ENCODE results near the gene SLC38A10.

The SLC38A10 gene

GRCh38 chr17:81282141-81282540, 13.0 kb downstream of the SLC38A10 start:
- no peaks in the 10 kb centered on the region for H3K9me3 ChIP-seq (ENCODE audit: control insufficient read depth, insufficient read depth, low read depth, low read length)
- H3K27ac ChIP-seq (ENCODE audit: low read depth, low read length): no peak overlapping the region
- H3K27me3 ChIP-seq (ENCODE audit: control insufficient read depth, insufficient read depth, low read length): no peaks in the 10 kb centered on the region
- H3K4me1 ChIP-seq (ENCODE audit: control insufficient read depth, insufficient read depth, low read length): peaks cover 7% of the 10 kb centered on the region; the same call in 1 of the 2 replicates
- no peak overlapping the region for H3K4me3 ChIP-seq (ENCODE audit: low read depth, low read length)
- no peak overlapping the region for H3K9ac ChIP-seq (ENCODE audit: low read length)
- H3K36me3 ChIP-seq (ENCODE audit: control insufficient read depth, insufficient read depth, low read length): peaks cover 32% of the 10 kb centered on the region

GRCh38 chr17:81280571-81280970, 14.5 kb downstream of the SLC38A10 start:
- Histone ChIP-seq H3K27me3 (ENCODE audit: control insufficient read depth, insufficient read depth, low read length) (no peaks in the 10 kb centered on the region), H3K4me1 (ENCODE audit: control insufficient read depth, insufficient read depth, low read length) (peaks cover 4% of the 10 kb centered on the region; the same call in 1 of the 2 replicates), H3K9ac (ENCODE audit: low read length) (no peak overlapping the region), H3K4me3 (ENCODE audit: low read depth, low read length) (no peak overlapping the region), H3K9me3 (ENCODE audit: control insufficient read depth, insufficient read depth, low read depth, low read length) (no peaks in the 10 kb centered on the region), H3K27ac (ENCODE audit: low read depth, low read length) (no peak overlapping the region), H3K36me3 (ENCODE audit: control insufficient read depth, insufficient read depth, low read length) (peaks cover 46% of the 10 kb centered on the region)

- Histone ChIP-seq H3K9me3 (ENCODE audit: control insufficient read depth, insufficient read depth, low read depth, low read length) (no peaks in the 10 kb centered on the region), H3K27ac (ENCODE audit: low read depth, low read length) (no peak overlapping the region), H3K36me3 (ENCODE audit: control insufficient read depth, insufficient read depth, low read length) (peaks cover 53% of the 10 kb centered on the region), H3K27me3 (ENCODE audit: control insufficient read depth, insufficient read depth, low read length) (no peaks in the 10 kb centered on the region), H3K9ac (ENCODE audit: low read length) (no peak overlapping the region), H3K4me3 (ENCODE audit: low read depth, low read length) (no peak overlapping the region), H3K4me1 (ENCODE audit: control insufficient read depth, insufficient read depth, low read length) (no peaks in the 10 kb centered on the region)
These were observed 15.5 kb downstream of the SLC38A10 start for GRCh38 chr17:81279278-81280275.

GRCh38 chr17:81278831-81279230, 16.3 kb downstream of the SLC38A10 start:
- Histone ChIP-seq H3K9me3 (ENCODE audit: control insufficient read depth, insufficient read depth, low read depth, low read length) (no peaks in the 10 kb centered on the region), H3K4me1 (ENCODE audit: control insufficient read depth, insufficient read depth, low read length) (no peaks in the 10 kb centered on the region), H3K9ac (ENCODE audit: low read length) (no peak overlapping the region), H3K4me3 (ENCODE audit: low read depth, low read length) (no peak overlapping the region), H3K27ac (ENCODE audit: low read depth, low read length) (no peak overlapping the region), H3K36me3 (ENCODE audit: control insufficient read depth, insufficient read depth, low read length) (peaks cover 59% of the 10 kb centered on the region), H3K27me3 (ENCODE audit: control insufficient read depth, insufficient read depth, low read length) (no peaks in the 10 kb centered on the region)

GRCh38 chr17:81277946-81278693, 17.0 kb downstream of the SLC38A10 start:
- no peak overlapping the region for H3K9ac ChIP-seq (ENCODE audit: low read length)
- H3K27ac ChIP-seq (ENCODE audit: low read depth, low read length): no peak overlapping the region
- H3K9me3 ChIP-seq (ENCODE audit: control insufficient read depth, insufficient read depth, low read depth, low read length): no peaks in the 10 kb centered on the region
- H3K27me3 ChIP-seq (ENCODE audit: control insufficient read depth, insufficient read depth, low read length): no peaks in the 10 kb centered on the region
- H3K36me3 ChIP-seq (ENCODE audit: control insufficient read depth, insufficient read depth, low read length): peaks cover 66% of the 10 kb centered on the region
- H3K4me1 ChIP-seq (ENCODE audit: control insufficient read depth, insufficient read depth, low read length): no peaks in the 10 kb centered on the region
- H3K4me3 ChIP-seq (ENCODE audit: low read depth, low read length): no peak overlapping the region

- peaks cover 73% of the 10 kb centered on the region for H3K36me3 ChIP-seq (ENCODE audit: control insufficient read depth, insufficient read depth, low read length)
- no peak overlapping the region for H3K4me3 ChIP-seq (ENCODE audit: low read depth, low read length)
- no peak overlapping the region for H3K27ac ChIP-seq (ENCODE audit: low read depth, low read length)
- H3K27me3 ChIP-seq (ENCODE audit: control insufficient read depth, insufficient read depth, low read length): no peaks in the 10 kb centered on the region
- no peaks in the 10 kb centered on the region for H3K9me3 ChIP-seq (ENCODE audit: control insufficient read depth, insufficient read depth, low read depth, low read length)
- no peak overlapping the region for H3K9ac ChIP-seq (ENCODE audit: low read length)
- H3K4me1 ChIP-seq (ENCODE audit: control insufficient read depth, insufficient read depth, low read length): no peaks in the 10 kb centered on the region
These were observed 17.7 kb downstream of the SLC38A10 start for GRCh38 chr17:81277421-81277820.

GRCh38 chr17:81276781-81277180, 18.3 kb downstream of the SLC38A10 start:
- no peaks in the 10 kb centered on the region for H3K9me3 ChIP-seq (ENCODE audit: control insufficient read depth, insufficient read depth, low read depth, low read length)
- no peak overlapping the region for H3K4me3 ChIP-seq (ENCODE audit: low read depth, low read length)
- no peak overlapping the region for H3K9ac ChIP-seq (ENCODE audit: low read length)
- H3K4me1 ChIP-seq (ENCODE audit: control insufficient read depth, insufficient read depth, low read length): no peaks in the 10 kb centered on the region
- H3K36me3 ChIP-seq (ENCODE audit: control insufficient read depth, insufficient read depth, low read length): peaks cover 71% of the 10 kb centered on the region
- no peak overlapping the region for H3K27ac ChIP-seq (ENCODE audit: low read depth, low read length)
- no peaks in the 10 kb centered on the region for H3K27me3 ChIP-seq (ENCODE audit: control insufficient read depth, insufficient read depth, low read length)

GRCh38 chr17:81274471-81274855, 20.6 kb downstream of the SLC38A10 start:
- Histone ChIP-seq H3K4me3 (ENCODE audit: low read depth, low read length) (no peak overlapping the region), H3K4me1 (ENCODE audit: control insufficient read depth, insufficient read depth, low read length) (no peaks in the 10 kb centered on the region), H3K27me3 (ENCODE audit: control insufficient read depth, insufficient read depth, low read length) (no peaks in the 10 kb centered on the region), H3K27ac (ENCODE audit: low read depth, low read length) (no peak overlapping the region), H3K9ac (ENCODE audit: low read length) (no peak overlapping the region), H3K36me3 (ENCODE audit: control insufficient read depth, insufficient read depth, low read length) (peaks cover 74% of the 10 kb centered on the region), H3K9me3 (ENCODE audit: control insufficient read depth, insufficient read depth, low read depth, low read length) (no peaks in the 10 kb centered on the region)

- Histone ChIP-seq H3K9ac (ENCODE audit: low read length) (peak overlapping the region; percentile 26), H3K27ac (ENCODE audit: low read depth, low read length) (no peak overlapping the region), H3K27me3 (ENCODE audit: control insufficient read depth, insufficient read depth, low read length) (no peaks in the 10 kb centered on the region), H3K4me1 (ENCODE audit: control insufficient read depth, insufficient read depth, low read length) (no peaks in the 10 kb centered on the region), H3K36me3 (ENCODE audit: control insufficient read depth, insufficient read depth, low read length) (peaks cover 73% of the 10 kb centered on the region), H3K4me3 (ENCODE audit: low read depth, low read length) (no peak overlapping the region), H3K9me3 (ENCODE audit: control insufficient read depth, insufficient read depth, low read depth, low read length) (no peaks in the 10 kb centered on the region)
These were observed 21.2 kb downstream of the SLC38A10 start for GRCh38 chr17:81273698-81274470.

- H3K9ac ChIP-seq (ENCODE audit: low read length): no peak overlapping the region
- H3K4me1 ChIP-seq (ENCODE audit: control insufficient read depth, insufficient read depth, low read length): no peaks in the 10 kb centered on the region
- no peaks in the 10 kb centered on the region for H3K27me3 ChIP-seq (ENCODE audit: control insufficient read depth, insufficient read depth, low read length)
- H3K27ac ChIP-seq (ENCODE audit: low read depth, low read length): no peak overlapping the region
- no peak overlapping the region for H3K4me3 ChIP-seq (ENCODE audit: low read depth, low read length)
- H3K36me3 ChIP-seq (ENCODE audit: control insufficient read depth, insufficient read depth, low read length): peaks cover 71% of the 10 kb centered on the region
- no peaks in the 10 kb centered on the region for H3K9me3 ChIP-seq (ENCODE audit: control insufficient read depth, insufficient read depth, low read depth, low read length)
These were observed 22.5 kb downstream of the SLC38A10 start for GRCh38 chr17:81272616-81273015.

All from HUES6 (cell line).